Colonic mucosa (tissue), 4 donors: ENCODE results near the gene PTTG2. TPM values are rescaled to one million over a fixed set of nuclear protein-coding genes. Genes with fewer than 3 reads are reported as not detected.

Experiments
- DNase-seq: peaks from one replicate; pipeline ENCODE4 v3.0.0-alpha.2; 2020
- H3K27ac ChIP-seq: fragments of 200-600 bp; one replicate; pipeline ENCODE4 v1.8.0; 2021
- H3K27me3 ChIP-seq: fragments of 200-600 bp; one replicate; pipeline ENCODE4 v1.8.0; 2021
- H3K36me3 ChIP-seq: fragments of 200-600 bp; one replicate; pipeline ENCODE4 v1.8.0; 2021
- H3K4me1 ChIP-seq: fragments of 200-600 bp; one replicate; pipeline ENCODE4 v1.8.0; 2021; ENCODE audit warnings: mild to moderate bottlenecking
- H3K4me3 ChIP-seq: fragments of 200-600 bp; one replicate; pipeline ENCODE4 v1.8.0; 2021
- H3K9ac ChIP-seq, 2 donors: one replicate each; pipeline ENCODE4 v1.7.0; 2013; ENCODE audit warnings: control low read depth in 2 of 2, low read depth in 2 of 2, low read length in 2 of 2
- H3K9me3 ChIP-seq: fragments of 200-600 bp; one replicate; pipeline ENCODE4 v1.8.0; 2021
- intact Hi-C: fragments of 100-400 bp; cut with DNase I; formaldehyde crosslinking; loops from one replicate; pipeline ENCODE4 v1.14.1; 2022
- total RNA-seq, 2 donors: library from RNA; stranded (reverse); fragmentation: NEBNext Ultra II Directional in 1 of 2; extraction: Animal tissue kit (Norgen Biotek cat#: 25700) in 1 of 2; gene quantifications; one replicate each; pipeline ENCODE4 v1.2.1, GENCODE V29; 2021
- TF ChIP-seq, protein P1 (sequence below): fragments of 200-600 bp; IDR thresholded peaks from one replicate; pipeline ENCODE4 v1.8.0; 2022; ENCODE audit warnings: antibody characterized with exemption, mild to moderate bottlenecking
- donor health status: healthy.
- donor health status: DM: no; HTN: no; CAD: no.
- donor health status: DM: no; HTN: no; CAD: no.

PTTG2 gene
- total RNA-seq, 2 donors from 2014 or later: 0.91 TPM; not detected in 1

DNA sequence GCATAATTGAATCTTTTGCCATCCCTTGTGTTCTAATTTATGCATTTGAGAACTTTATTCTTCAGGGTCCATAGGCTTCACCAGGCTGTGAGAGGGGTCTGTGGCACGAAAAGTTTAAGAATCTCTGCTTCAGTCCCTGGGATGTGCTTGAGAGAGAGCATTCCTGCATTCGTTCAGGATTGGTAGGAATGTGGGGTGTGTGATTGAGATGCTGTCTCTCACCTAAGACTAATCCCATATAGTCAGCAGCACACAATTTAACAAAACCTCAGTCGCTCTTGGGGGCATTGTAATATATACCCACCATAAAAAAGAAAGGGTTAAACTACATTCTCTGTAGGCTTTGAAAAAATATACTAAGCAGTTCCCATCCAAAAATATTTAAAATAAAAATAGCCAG lies 41.7 kb downstream of the PTTG2 start:
- Histone ChIP-seq H3K9ac (no peak overlapping the region), H3K27ac (no peak overlapping the region), H3K4me1 (no peaks in the 10 kb centered on the region), H3K36me3 (no peaks in the 10 kb centered on the region), H3K4me3 (no peak overlapping the region), H3K27me3 (no peaks in the 10 kb centered on the region), H3K9me3 (no peaks in the 10 kb centered on the region)
- intact Hi-C loops: no loop called here
- TF ChIP-seq, protein P1, sequence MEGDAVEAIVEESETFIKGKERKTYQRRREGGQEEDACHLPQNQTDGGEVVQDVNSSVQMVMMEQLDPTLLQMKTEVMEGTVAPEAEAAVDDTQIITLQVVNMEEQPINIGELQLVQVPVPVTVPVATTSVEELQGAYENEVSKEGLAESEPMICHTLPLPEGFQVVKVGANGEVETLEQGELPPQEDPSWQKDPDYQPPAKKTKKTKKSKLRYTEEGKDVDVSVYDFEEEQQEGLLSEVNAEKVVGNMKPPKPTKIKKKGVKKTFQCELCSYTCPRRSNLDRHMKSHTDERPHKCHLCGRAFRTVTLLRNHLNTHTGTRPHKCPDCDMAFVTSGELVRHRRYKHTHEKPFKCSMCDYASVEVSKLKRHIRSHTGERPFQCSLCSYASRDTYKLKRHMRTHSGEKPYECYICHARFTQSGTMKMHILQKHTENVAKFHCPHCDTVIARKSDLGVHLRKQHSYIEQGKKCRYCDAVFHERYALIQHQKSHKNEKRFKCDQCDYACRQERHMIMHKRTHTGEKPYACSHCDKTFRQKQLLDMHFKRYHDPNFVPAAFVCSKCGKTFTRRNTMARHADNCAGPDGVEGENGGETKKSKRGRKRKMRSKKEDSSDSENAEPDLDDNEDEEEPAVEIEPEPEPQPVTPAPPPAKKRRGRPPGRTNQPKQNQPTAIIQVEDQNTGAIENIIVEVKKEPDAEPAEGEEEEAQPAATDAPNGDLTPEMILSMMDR: no peak
- DNase-seq: no peak

- no peak overlapping the region for H3K4me3 ChIP-seq
- no peak overlapping the region for H3K27ac ChIP-seq
- no peak for DNase-seq
- no peaks in the 10 kb centered on the region for H3K36me3 ChIP-seq
- TF ChIP-seq, protein P1: no peak
- intact Hi-C loops: no loop called here
- no peaks in the 10 kb centered on the region for H3K4me1 ChIP-seq
- H3K27me3 ChIP-seq: no peaks in the 10 kb centered on the region
- H3K9ac ChIP-seq: no peak overlapping the region
- no peaks in the 10 kb centered on the region for H3K9me3 ChIP-seq
These were observed 42.4 kb downstream of the PTTG2 start for GRCh38 chr4:38002451-38003071.

DNA sequence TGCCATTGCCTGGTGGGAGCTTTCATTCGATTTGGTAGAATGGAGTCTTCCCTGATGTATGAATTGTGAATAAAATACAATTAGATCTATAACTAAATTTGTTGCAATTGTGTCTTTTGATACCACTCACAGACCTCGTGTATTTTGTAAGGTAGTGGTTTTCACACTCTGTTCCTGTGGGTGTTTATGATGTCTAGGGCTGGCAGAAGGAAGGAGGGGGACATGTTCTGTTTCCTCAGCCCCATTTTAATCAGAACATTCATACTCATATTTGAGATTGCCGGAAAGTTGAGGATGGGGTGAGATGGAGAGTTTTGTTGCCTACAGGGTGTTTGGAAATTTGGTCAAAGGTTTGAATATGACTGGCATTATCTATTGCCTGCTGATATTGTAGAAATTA lies 42.9 kb downstream of the PTTG2 start:
- DNase-seq: no peak
- no peak overlapping the region for H3K27ac ChIP-seq
- no peaks in the 10 kb centered on the region for H3K27me3 ChIP-seq

DNA sequence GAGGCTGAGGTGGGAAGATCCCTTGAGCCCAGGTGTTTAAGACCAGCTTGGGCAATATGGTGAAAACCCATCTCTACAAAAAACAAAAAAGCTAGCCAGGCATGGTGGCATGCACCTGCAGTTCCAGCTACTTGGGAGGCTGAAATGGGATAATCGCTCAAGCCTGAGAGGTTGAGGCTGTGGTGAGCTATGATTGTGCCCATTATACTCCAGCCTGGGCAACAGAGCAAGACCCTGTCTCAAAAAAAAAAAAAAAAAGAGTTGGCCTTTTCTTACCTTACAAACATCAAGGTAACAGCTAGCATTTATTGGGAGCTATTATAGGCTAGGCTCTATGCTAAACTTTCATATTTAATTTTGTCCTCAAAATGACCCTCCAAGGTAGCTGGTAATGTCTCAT lies 43.4 kb downstream of the PTTG2 start:
- Histone ChIP-seq H3K27ac (no peak overlapping the region), H3K4me1 (no peaks in the 10 kb centered on the region), H3K4me3 (no peak overlapping the region), H3K36me3 (no peaks in the 10 kb centered on the region), H3K27me3 (no peaks in the 10 kb centered on the region), H3K9me3 (no peaks in the 10 kb centered on the region), H3K9ac (no peak overlapping the region)
- DNase-seq: no peak
- intact Hi-C loops: no loop called here
- TF ChIP-seq, protein P1: no peak

More for the DNA sequence above, 42.9 kb downstream of the PTTG2 start:
- H3K9ac ChIP-seq: no peak overlapping the region
- no peaks in the 10 kb centered on the region for H3K9me3 ChIP-seq
- H3K4me3 ChIP-seq: no peak overlapping the region
- intact Hi-C loops: no loop called here
- TF ChIP-seq, protein P1: no peak
- H3K36me3 ChIP-seq: no peaks in the 10 kb centered on the region
- no peaks in the 10 kb centered on the region for H3K4me1 ChIP-seq

DNA sequence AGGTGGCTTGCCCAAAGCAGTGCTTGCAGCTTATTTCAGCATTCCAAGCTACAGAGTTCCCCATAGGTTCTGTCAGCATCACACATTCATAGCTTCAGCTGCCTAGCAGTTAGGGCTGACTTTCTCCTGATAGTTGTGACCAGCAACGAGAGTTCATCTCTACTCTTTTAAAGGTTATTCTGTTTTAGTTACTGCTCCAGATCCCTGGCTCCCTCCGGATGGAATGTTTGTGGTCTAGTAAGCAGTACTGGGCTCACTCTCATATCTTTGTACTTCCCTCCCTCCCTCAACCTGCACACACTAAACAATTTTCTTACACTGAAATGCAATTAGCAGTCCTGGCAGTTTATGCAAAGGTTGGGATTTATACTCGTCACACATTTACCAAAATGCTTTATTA lies 43.9 kb downstream of the PTTG2 start:
- Histone ChIP-seq H3K27ac (no peak overlapping the region), H3K27me3 (no peaks in the 10 kb centered on the region), H3K4me3 (no peak overlapping the region), H3K4me1 (no peaks in the 10 kb centered on the region), H3K36me3 (no peaks in the 10 kb centered on the region), H3K9me3 (no peaks in the 10 kb centered on the region), H3K9ac (no peak overlapping the region)
- no peak for DNase-seq
- TF ChIP-seq, protein P1: no peak
- intact Hi-C loops: no loop called here
